ENCODE data around the gene XYLT1. TPM values are rescaled to one million over a fixed set of nuclear protein-coding genes. Genes with fewer than 3 reads are reported as not detected.
"Not testable (repeated sequence)": the region's sequence is repeated elsewhere in the genome, so short reads cannot be mapped to it uniquely, and the experiment has no call there.

XYLT1 gene
- total RNA-seq, 1 experiment from 2014 or later, result 13.0 TPM

GRCh38 chr16:17424771-17425170 lies 46.0 kb downstream of the XYLT1 start:
- no peak for DNase-seq (ENCODE audit: low read depth in 1 of 2, low spot score in 2 of 2)
- Histone ChIP-seq H3K36me3 (no peaks in the 10 kb centered on the region), H3K27me3 (replicated peaks) (no peaks in the 10 kb centered on the region), H3K4me3 (no peak overlapping the region), H3K27ac (no peak overlapping the region), H3K9me3 (replicated peaks) (no peaks in the 10 kb centered on the region), H3K4me1 (replicated peaks) (no peaks in the 10 kb centered on the region)

GRCh38 chr16:17423221-17423620 lies 47.5 kb downstream of the XYLT1 start:
- Histone ChIP-seq H3K9me3 (replicated peaks) (no peaks in the 10 kb centered on the region), H3K36me3 (no peaks in the 10 kb centered on the region), H3K27me3 (replicated peaks) (no peaks in the 10 kb centered on the region), H3K27ac (no peak overlapping the region), H3K4me1 (replicated peaks) (no peaks in the 10 kb centered on the region), H3K4me3 (no peak overlapping the region)
- DNase-seq (ENCODE audit: low read depth in 1 of 2, low spot score in 2 of 2), result no peak

- Histone ChIP-seq H3K9me3 (replicated peaks) (no peaks in the 10 kb centered on the region), H3K4me1 (replicated peaks) (peaks cover 17% of the 10 kb centered on the region), H3K36me3 (no peaks in the 10 kb centered on the region), H3K4me3 (no peak overlapping the region), H3K27ac (no peak overlapping the region), H3K27me3 (replicated peaks) (no peaks in the 10 kb centered on the region)
- no peak for DNase-seq (ENCODE audit: low read depth in 1 of 2, low spot score in 2 of 2)
Measured at GRCh38 chr16:17420816-17421215, 49.9 kb downstream of the XYLT1 start.

- H3K27me3 ChIP-seq (replicated peaks), result no peaks in the 10 kb centered on the region
- H3K4me3 ChIP-seq, result no peak overlapping the region
- no peaks in the 10 kb centered on the region for H3K9me3 ChIP-seq (replicated peaks)
- H3K27ac ChIP-seq, result no peak overlapping the region
- no peak for DNase-seq (ENCODE audit: low read depth in 1 of 2, low spot score in 2 of 2)
- no peaks in the 10 kb centered on the region for H3K36me3 ChIP-seq
- peaks cover 18% of the 10 kb centered on the region for H3K4me1 ChIP-seq (replicated peaks)
Measured at GRCh38 chr16:17419266-17419665, 51.5 kb downstream of the XYLT1 start.

- Histone ChIP-seq H3K27ac (no peak overlapping the region), H3K36me3 (no peaks in the 10 kb centered on the region), H3K9me3 (replicated peaks) (peaks cover 3% of the 10 kb centered on the region; the same call in 1 of the 2 replicates), H3K4me1 (replicated peaks) (peaks cover 22% of the 10 kb centered on the region), H3K27me3 (replicated peaks) (no peaks in the 10 kb centered on the region), H3K4me3 (no peak overlapping the region)
- DNase-seq (ENCODE audit: low read depth in 1 of 2, low spot score in 2 of 2), result no peak
Measured at GRCh38 chr16:17417740-17418139, 53.0 kb downstream of the XYLT1 start.

GRCh38 chr16:17416461-17417311 lies 54.1 kb downstream of the XYLT1 start:
- DNase-seq (ENCODE audit: low read depth in 1 of 2, low spot score in 2 of 2), result peak; percentile 62 to 65
- H3K4me1 ChIP-seq (replicated peaks), result peaks cover 33% of the 10 kb centered on the region
- H3K4me3 ChIP-seq, result no peak overlapping the region
- H3K27me3 ChIP-seq (replicated peaks), result no peaks in the 10 kb centered on the region
- no peaks in the 10 kb centered on the region for H3K36me3 ChIP-seq
- peaks cover 3% of the 10 kb centered on the region; the same call in 1 of the 2 replicates for H3K9me3 ChIP-seq (replicated peaks)
- 0 out of 2 replicates have a peak overlapping the region, but pooled peaks have one; percentile 30 for H3K27ac ChIP-seq

- Histone ChIP-seq H3K4me3 (no peak overlapping the region), H3K36me3 (no peaks in the 10 kb centered on the region), H3K27me3 (replicated peaks) (no peaks in the 10 kb centered on the region), H3K9me3 (replicated peaks) (peaks cover 3% of the 10 kb centered on the region; the same call in 1 of the 2 replicates), H3K4me1 (replicated peaks) (peaks cover 36% of the 10 kb centered on the region), H3K27ac (no peak overlapping the region)
- DNase-seq (ENCODE audit: low read depth in 1 of 2, low spot score in 2 of 2), result no peak
Measured at GRCh38 chr16:17414916-17415315, 55.8 kb downstream of the XYLT1 start.

- Histone ChIP-seq H3K36me3 (no peaks in the 10 kb centered on the region), H3K9me3 (replicated peaks) (peaks cover 3% of the 10 kb centered on the region; the same call in 1 of the 2 replicates), H3K4me1 (replicated peaks) (peaks cover 36% of the 10 kb centered on the region), H3K4me3 (no peak overlapping the region), H3K27me3 (replicated peaks) (no peaks in the 10 kb centered on the region), H3K27ac (no peak overlapping the region)
- DNase-seq (ENCODE audit: low read depth in 1 of 2, low spot score in 2 of 2), result no peak
Measured at GRCh38 chr16:17414421-17414820, 56.3 kb downstream of the XYLT1 start.

- H3K36me3 ChIP-seq, result no peaks in the 10 kb centered on the region
- H3K4me1 ChIP-seq (replicated peaks), result peaks cover 36% of the 10 kb centered on the region
- no peaks in the 10 kb centered on the region for H3K27me3 ChIP-seq (replicated peaks)
- no peak for DNase-seq (ENCODE audit: low read depth in 1 of 2, low spot score in 2 of 2)
- H3K9me3 ChIP-seq (replicated peaks), result peaks cover 3% of the 10 kb centered on the region; the same call in 1 of the 2 replicates
- no peak overlapping the region for H3K27ac ChIP-seq
- no peak overlapping the region for H3K4me3 ChIP-seq
Measured at GRCh38 chr16:17413508-17413907, 57.3 kb downstream of the XYLT1 start.

- DNase-seq (ENCODE audit: low read depth in 1 of 2, low spot score in 2 of 2), result no peak
- Histone ChIP-seq H3K27ac (peak overlapping the region; percentile 65), H3K36me3 (no peaks in the 10 kb centered on the region), H3K4me1 (replicated peaks) (peaks cover 36% of the 10 kb centered on the region), H3K4me3 (no peak overlapping the region), H3K27me3 (replicated peaks) (no peaks in the 10 kb centered on the region), H3K9me3 (replicated peaks) (peaks cover 3% of the 10 kb centered on the region; the same call in 1 of the 2 replicates)
Measured at GRCh38 chr16:17412791-17413190, 58.0 kb downstream of the XYLT1 start.

GRCh38 chr16:17412221-17412620 lies 58.5 kb downstream of the XYLT1 start:
- H3K9me3 ChIP-seq (replicated peaks), result peaks cover 3% of the 10 kb centered on the region; the same call in 1 of the 2 replicates
- no peak overlapping the region for H3K4me3 ChIP-seq
- H3K4me1 ChIP-seq (replicated peaks), result peaks cover 34% of the 10 kb centered on the region
- peak overlapping the region; percentile 65 for H3K27ac ChIP-seq
- peak; percentile 59 to 74 for DNase-seq (ENCODE audit: low read depth in 1 of 2, low spot score in 2 of 2)
- no peaks in the 10 kb centered on the region for H3K36me3 ChIP-seq
- H3K27me3 ChIP-seq (replicated peaks), result no peaks in the 10 kb centered on the region

- no peaks in the 10 kb centered on the region for H3K27me3 ChIP-seq (replicated peaks)
- peaks cover 32% of the 10 kb centered on the region for H3K4me1 ChIP-seq (replicated peaks)
- H3K4me3 ChIP-seq, result no peak overlapping the region
- H3K27ac ChIP-seq, result peak overlapping the region; percentile 43
- no peaks in the 10 kb centered on the region for H3K36me3 ChIP-seq
- peaks cover 3% of the 10 kb centered on the region; the same call in 1 of the 2 replicates for H3K9me3 ChIP-seq (replicated peaks)
- DNase-seq (ENCODE audit: low read depth in 1 of 2, low spot score in 2 of 2), result no peak
Measured at GRCh38 chr16:17411263-17411662, 59.5 kb downstream of the XYLT1 start.

- not testable (repeated sequence) for H3K36me3 ChIP-seq; H3K9me3 ChIP-seq (replicated peaks); DNase-seq (ENCODE audit: low read depth in 1 of 2, low spot score in 2 of 2)
Measured at GRCh38 chr16:17410316-17410715, 60.4 kb downstream of the XYLT1 start.

GRCh38 chr16:17409894-17410293 lies 60.9 kb downstream of the XYLT1 start:
- Histone ChIP-seq H3K4me3 (no peak overlapping the region), H3K4me1 (replicated peaks) (peaks cover 40% of the 10 kb centered on the region), H3K27ac (no peak overlapping the region), H3K9me3 (replicated peaks) (peaks cover 3% of the 10 kb centered on the region; the same call in 1 of the 2 replicates), H3K27me3 (replicated peaks) (no peaks in the 10 kb centered on the region), H3K36me3 (no peaks in the 10 kb centered on the region)
- no peak for DNase-seq (ENCODE audit: low read depth in 1 of 2, low spot score in 2 of 2)

More at GRCh38 chr16:17410316-17410715, 60.4 kb downstream of the XYLT1 start:
- not testable (repeated sequence) for H3K27me3 ChIP-seq (replicated peaks); H3K4me3 ChIP-seq; H3K27ac ChIP-seq
- peaks cover 36% of the 10 kb centered on the region for H3K4me1 ChIP-seq (replicated peaks)
